Tibial nerve (tissue), 4 donors: Measurements from ENCODE around the gene ULBP2. TPM values are rescaled to one million over a fixed set of nuclear protein-coding genes. Genes with fewer than 3 reads are reported as not detected.

Experiments used
- DNase-seq, 2 donors: peaks; one replicate each; pipeline ENCODE4 v3.0.0-alpha.2; 2019; ENCODE audit warnings: low spot score in 2 of 2
- H3K27ac ChIP-seq, 4 donors: fragments of 200-600 bp; sonication (generic) in 3 of 4; one replicate each; pipeline ENCODE4 v1.5.1; 2017 to 2019; ENCODE audit warnings: mild to moderate bottlenecking in 1 of 4
- H3K27me3 ChIP-seq, 2 donors: fragments of 200-600 bp; sonication (generic) in 1 of 2; one replicate each; pipeline versions ENCODE4 v1.5.1 to v1.6.0; 2017 to 2019
- H3K36me3 ChIP-seq, 3 donors: fragments of 200-600 bp; sonication (generic); one replicate each; pipeline ENCODE4 v1.5.1; 2018 to 2019
- H3K4me1 ChIP-seq, 4 donors: fragments of 200-600 bp; sonication (generic) in 3 of 4; one replicate each; pipeline ENCODE4 v1.5.1; 2017 to 2019
- H3K4me3 ChIP-seq, 4 donors: fragments of 200-600 bp; sonication (generic) in 3 of 4; one replicate each; pipeline ENCODE4 v1.5.1; 2017 to 2019; ENCODE audit warnings: mild to moderate bottlenecking in 1 of 4, moderate library complexity in 1 of 4
- H3K9me3 ChIP-seq, 4 donors: fragments of 200-600 bp; sonication (generic) in 3 of 4; one replicate each; pipeline ENCODE4 v1.5.1; 2017 to 2019
- CTCF ChIP-seq, 5 experiments: fragments of 200-600 bp in 3 of 5; fragments of 450-650 bp in 2 of 5; sonication (generic) in 3 of 5; IDR thresholded peaks; one replicate each; pipeline ENCODE4 v1.5.1; 2016 to 2019; ENCODE audit warnings: antibody characterized with exemption in 5 of 5, mild to moderate bottlenecking in 3 of 5, moderate library complexity in 2 of 5
- EP300 ChIP-seq, 2 donors: sonication (generic); formaldehyde crosslinking; IDR thresholded peaks; one replicate each; pipeline ENCODE4 v1.6.1; 2017; ENCODE audit warnings: antibody characterized with exemption in 2 of 2, mild to moderate bottlenecking in 1 of 2
- POLR2A ChIP-seq, 2 donors: fragments of 450-650 bp; IDR thresholded peaks; one replicate each; pipeline ENCODE4 v1.6.1; 2017; ENCODE audit warnings: antibody characterized with exemption in 2 of 2, mild to moderate bottlenecking in 2 of 2, moderate library complexity in 2 of 2
- WGBS, 2 donors: methylation state at CpG; one replicate each; pipeline ENCODE4 v1.1.5; 2018; 5-methylcytosine and 5-hydroxymethylcytosine counted together
- total RNA-seq, 4 donors: library from RNA; depleted of rRNA; stranded (reverse); fragments of >200 nt; gene quantifications; one replicate each; pipeline ENCODE4 v1.1.0, GENCODE V29; 2016

Gene ULBP2
- total RNA-seq, 4 donors from 2014 or later, result 0.22 TPM; not detected in 3

- Histone ChIP-seq H3K9me3 (peaks cover 0 to 31% (median 1%) of the 10 kb centered on the region in 4 donors), H3K27ac (no peak overlapping the region), H3K4me3 (no peak overlapping the region), H3K36me3 (no peaks in the 10 kb centered on the region), H3K27me3 (peaks cover 0 to 93% of the 10 kb centered on the region in 2 donors), H3K4me1 (peaks cover 0 to 5% (median 1%) of the 10 kb centered on the region in 4 donors)
- 49 to 72% methylated on average over 5 of the region's 5 CpGs for WGBS, 2 donors
- no peak for TF ChIP-seq EP300 (IDR thresholded peaks at IDR 0.05)
- TF ChIP-seq CTCF (IDR thresholded peaks at IDR 0.05), result no peak
- no peak for TF ChIP-seq POLR2A (IDR thresholded peaks at IDR 0.05)
- DNase-seq, result no peak
Observed at GRCh38 chr6:149984773-149985172, 43.0 kb downstream of the ULBP2 start.

- no peaks in the 10 kb centered on the region for H3K36me3 ChIP-seq
- H3K9me3 ChIP-seq, result peaks cover 0 to 31% (median 1%) of the 10 kb centered on the region in 4 donors
- no peak for DNase-seq
- peaks cover 0 to 12% (median 8%) of the 10 kb centered on the region in 4 donors for H3K4me1 ChIP-seq
- H3K27me3 ChIP-seq, result peaks cover 0 to 94% of the 10 kb centered on the region in 2 donors
- H3K4me3 ChIP-seq, result no peak overlapping the region
- no peak for TF ChIP-seq POLR2A (IDR thresholded peaks at IDR 0.05)
- no peak for TF ChIP-seq EP300 (IDR thresholded peaks at IDR 0.05)
- TF ChIP-seq CTCF (IDR thresholded peaks at IDR 0.05), result no peak
- 14 to 29% methylated on average over 5 of the region's 5 CpGs for WGBS, 2 donors
- no peak overlapping the region for H3K27ac ChIP-seq
Observed at GRCh38 chr6:149985481-149985937, 43.7 kb downstream of the ULBP2 start.

GRCh38 chr6:149987602-149988107 lies 45.8 kb downstream of the ULBP2 start:
- Histone ChIP-seq H3K9me3 (peaks cover 0 to 26% (median 1%) of the 10 kb centered on the region in 4 donors), H3K27me3 (peaks cover 0 to 94% of the 10 kb centered on the region in 2 donors), H3K36me3 (no peaks in the 10 kb centered on the region), H3K27ac (no peak overlapping the region), H3K4me1 (peaks cover 0 to 24% (median 14%) of the 10 kb centered on the region in 4 donors), H3K4me3 (no peak overlapping the region)
- DNase-seq, result no peak
- TF ChIP-seq POLR2A (IDR thresholded peaks at IDR 0.05), result no peak
- WGBS, 2 donors, result 47 to 59% methylated on average over 2 of the region's 2 CpGs

GRCh38 chr6:149988550-149989346 lies 46.9 kb downstream of the ULBP2 start:
- no peaks in the 10 kb centered on the region for H3K36me3 ChIP-seq
- peaks cover 0 to 96% of the 10 kb centered on the region in 2 donors for H3K27me3 ChIP-seq
- DNase-seq, result no peak

GRCh38 chr6:149990212-149990660 lies 48.4 kb downstream of the ULBP2 start:
- Histone ChIP-seq H3K4me1 (peaks cover 0 to 24% (median 14%) of the 10 kb centered on the region in 4 donors), H3K27me3 (peaks cover 0 to 100% of the 10 kb centered on the region in 2 donors), H3K27ac (no peak overlapping the region), H3K36me3 (no peaks in the 10 kb centered on the region), H3K4me3 (peak overlapping the region in 3 of 4 donors; percentile 15 to 41 (median 20)), H3K9me3 (peaks cover 0 to 26% (median 1%) of the 10 kb centered on the region in 4 donors)
- 2 to 3% methylated on average over 22 to 31 of the region's 32 CpGs for WGBS, 2 donors
- TF ChIP-seq POLR2A (IDR thresholded peaks at IDR 0.05) (no peak), EP300 (IDR thresholded peaks at IDR 0.05) (no peak), CTCF (IDR thresholded peaks at IDR 0.05) (no peak)
- no peak for DNase-seq

More at GRCh38 chr6:149988550-149989346, 46.9 kb downstream of the ULBP2 start:
- Histone ChIP-seq H3K9me3 (peaks cover 0 to 26% (median 1%) of the 10 kb centered on the region in 4 donors), H3K4me1 (peaks cover 0 to 24% (median 14%) of the 10 kb centered on the region in 4 donors), H3K27ac (no peak overlapping the region), H3K4me3 (no peak overlapping the region)
- WGBS, 2 donors, result 7 to 10% methylated on average over 17 of the region's 17 CpGs
- TF ChIP-seq POLR2A (IDR thresholded peaks at IDR 0.05) (no peak), EP300 (IDR thresholded peaks at IDR 0.05) (no peak), CTCF (IDR thresholded peaks at IDR 0.05) (no peak)
